ENCODE data around the gene GNPTG. TPM values are rescaled to one million over a fixed set of nuclear protein-coding genes. Genes with fewer than 3 reads are reported as not detected.

Gene GNPTG
- total and polyA plus RNA-seq, 9 of the 15 experiments (the other 6 are each of a cell fraction or from before 2014, with no cell fraction given), result 0.69 to 33.3 (median 13.6) TPM

DNA sequence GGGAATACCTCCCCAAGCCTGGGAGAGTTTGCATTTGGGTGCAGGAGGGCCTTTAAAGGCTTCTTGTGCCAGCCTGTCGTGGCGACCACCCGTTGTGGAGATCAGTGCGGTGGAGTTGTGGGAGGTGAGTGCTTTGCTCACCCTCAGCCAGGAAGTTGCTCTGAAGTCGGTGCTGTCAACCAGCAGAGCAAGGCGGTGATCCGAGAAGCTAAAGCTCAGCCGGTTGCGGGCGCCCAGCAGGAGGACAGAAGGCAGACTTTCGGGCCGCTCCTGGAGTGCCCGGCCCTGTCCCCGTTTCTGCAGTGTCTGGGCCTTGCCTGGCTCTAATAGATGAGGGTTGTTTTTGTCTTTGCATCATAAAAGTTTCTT is 40.9 kb upstream of the GNPTG start (continued):
- TF ChIP-seq, protein P1, sequence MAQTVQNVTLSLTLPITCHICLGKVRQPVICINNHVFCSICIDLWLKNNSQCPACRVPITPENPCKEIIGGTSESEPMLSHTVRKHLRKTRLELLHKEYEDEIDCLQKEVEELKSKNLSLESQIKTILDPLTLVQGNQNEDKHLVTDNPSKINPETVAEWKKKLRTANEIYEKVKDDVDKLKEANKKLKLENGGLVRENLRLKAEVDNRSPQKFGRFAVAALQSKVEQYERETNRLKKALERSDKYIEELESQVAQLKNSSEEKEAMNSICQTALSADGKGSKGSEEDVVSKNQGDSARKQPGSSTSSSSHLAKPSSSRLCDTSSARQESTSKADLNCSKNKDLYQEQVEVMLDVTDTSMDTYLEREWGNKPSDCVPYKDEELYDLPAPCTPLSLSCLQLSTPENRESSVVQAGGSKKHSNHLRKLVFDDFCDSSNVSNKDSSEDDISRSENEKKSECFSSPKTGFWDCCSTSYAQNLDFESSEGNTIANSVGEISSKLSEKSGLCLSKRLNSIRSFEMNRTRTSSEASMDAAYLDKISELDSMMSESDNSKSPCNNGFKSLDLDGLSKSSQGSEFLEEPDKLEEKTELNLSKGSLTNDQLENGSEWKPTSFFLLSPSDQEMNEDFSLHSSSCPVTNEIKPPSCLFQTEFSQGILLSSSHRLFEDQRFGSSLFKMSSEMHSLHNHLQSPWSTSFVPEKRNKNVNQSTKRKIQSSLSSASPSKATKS (CRISPR knock-in tag; IDR thresholded peaks at IDR 0.05), result no peak

DNA sequence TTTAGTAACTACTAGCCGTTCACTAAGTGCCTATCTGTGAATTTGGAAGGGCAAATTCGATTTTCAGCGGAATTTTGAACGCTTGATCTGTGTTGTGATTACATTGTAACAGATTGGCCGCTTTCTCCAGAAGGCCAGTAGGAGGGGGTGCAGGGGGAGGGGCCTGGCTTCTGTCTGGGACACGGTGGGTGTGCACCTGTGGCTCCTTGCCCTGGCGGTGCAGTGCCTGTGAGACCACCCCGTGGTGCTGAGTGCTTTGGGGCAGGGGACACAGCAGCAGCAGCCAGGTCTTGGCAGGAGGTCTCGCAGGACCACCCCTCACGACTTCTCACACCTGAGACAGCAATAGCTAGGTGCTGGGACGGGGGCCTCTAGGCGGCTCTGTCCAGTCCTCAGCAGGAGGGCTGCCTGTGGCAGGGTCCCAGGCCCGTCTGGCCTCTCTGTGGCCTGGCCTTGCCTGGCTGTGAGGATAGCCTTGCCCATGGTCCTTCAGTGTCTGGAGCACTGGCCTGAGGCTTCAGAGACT is 40.5 kb upstream of the GNPTG start:
- no TSS peak for BruUV-seq (replicated peaks)
- ChIA-PET CTCF (ENCODE audit: low intra/inter-chr PET ratio) (no interaction called here), POLR2A (interaction anchor here (0.7 to 1.2 kb wide), 3 partner anchors 10 to 772 kb away, joined by 3 to 4 read pairs (median 3); no protein-coding TSS in a partner anchor)
- no peak for DNase-seq (ENCODE audit: extremely low read depth in 1 of 4, low spot score in 3 of 4)
- H3K27me3 ChIP-seq (ENCODE audit: control insufficient read depth in 2 of 2, insufficient read depth in 2 of 2, low read length in 2 of 2), result no peaks in the 10 kb centered on the region
- peak overlapping the region; percentile 24; the same call in 1 of the 3 replicates for H3K27ac ChIP-seq (ENCODE audit: extremely low read depth, low read depth, low read length)
- peaks cover 19% of the 10 kb centered on the region for H3K9me1 ChIP-seq (ENCODE audit: control insufficient read depth, insufficient read depth, low read length)
- peaks cover 58% of the 10 kb centered on the region for H3K36me3 ChIP-seq (ENCODE audit: control insufficient read depth, insufficient read depth, low read length)
- peaks cover 64% of the 10 kb centered on the region for H3K79me2 ChIP-seq (ENCODE audit: control insufficient read depth, insufficient read depth, low read length)
- no peaks in the 10 kb centered on the region for H3K9me3 ChIP-seq (replicated peaks; ENCODE audit: control insufficient read depth, insufficient read depth, low read depth, low read length)
- 38% methylated on average over 13 of the region's 13 CpGs for WGBS (ENCODE audit: insufficient coverage, low coverage, missing lambda C conversion rate)
- TF ChIP-seq ILK (tag; IDR thresholded peaks at IDR 0.05; ENCODE audit: borderline replicate concordance, low read depth) (no peak), MAFF (IDR thresholded peaks at IDR 0.05; ENCODE audit: low read length) (no peak), SMAD4 (CRISPR knock-in tag; conservative IDR thresholded peaks at IDR 0.05) (no peak), POU5F1 (IDR thresholded peaks at IDR 0.05; ENCODE audit: borderline replicate concordance, low read depth, low read length, partially characterized antibody) (no peak), RBFOX2 (IDR thresholded peaks at IDR 0.05; ENCODE audit: low read depth, low read length) (peak; percentile 67), XRCC4 (IDR thresholded peaks at IDR 0.05; ENCODE audit: extremely low read depth, insufficient read depth, insufficient read length) (no peak)
- TF ChIP-seq, protein P2, sequence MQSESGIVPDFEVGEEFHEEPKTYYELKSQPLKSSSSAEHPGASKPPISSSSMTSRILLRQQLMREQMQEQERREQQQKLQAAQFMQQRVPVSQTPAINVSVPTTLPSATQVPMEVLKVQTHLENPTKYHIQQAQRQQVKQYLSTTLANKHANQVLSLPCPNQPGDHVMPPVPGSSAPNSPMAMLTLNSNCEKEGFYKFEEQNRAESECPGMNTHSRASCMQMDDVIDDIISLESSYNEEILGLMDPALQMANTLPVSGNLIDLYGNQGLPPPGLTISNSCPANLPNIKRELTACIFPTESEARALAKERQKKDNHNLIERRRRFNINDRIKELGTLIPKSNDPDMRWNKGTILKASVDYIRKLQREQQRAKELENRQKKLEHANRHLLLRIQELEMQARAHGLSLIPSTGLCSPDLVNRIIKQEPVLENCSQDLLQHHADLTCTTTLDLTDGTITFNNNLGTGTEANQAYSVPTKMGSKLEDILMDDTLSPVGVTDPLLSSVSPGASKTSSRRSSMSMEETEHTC (IDR thresholded peaks at IDR 0.05), result no peak
- TF ChIP-seq, protein P3, sequence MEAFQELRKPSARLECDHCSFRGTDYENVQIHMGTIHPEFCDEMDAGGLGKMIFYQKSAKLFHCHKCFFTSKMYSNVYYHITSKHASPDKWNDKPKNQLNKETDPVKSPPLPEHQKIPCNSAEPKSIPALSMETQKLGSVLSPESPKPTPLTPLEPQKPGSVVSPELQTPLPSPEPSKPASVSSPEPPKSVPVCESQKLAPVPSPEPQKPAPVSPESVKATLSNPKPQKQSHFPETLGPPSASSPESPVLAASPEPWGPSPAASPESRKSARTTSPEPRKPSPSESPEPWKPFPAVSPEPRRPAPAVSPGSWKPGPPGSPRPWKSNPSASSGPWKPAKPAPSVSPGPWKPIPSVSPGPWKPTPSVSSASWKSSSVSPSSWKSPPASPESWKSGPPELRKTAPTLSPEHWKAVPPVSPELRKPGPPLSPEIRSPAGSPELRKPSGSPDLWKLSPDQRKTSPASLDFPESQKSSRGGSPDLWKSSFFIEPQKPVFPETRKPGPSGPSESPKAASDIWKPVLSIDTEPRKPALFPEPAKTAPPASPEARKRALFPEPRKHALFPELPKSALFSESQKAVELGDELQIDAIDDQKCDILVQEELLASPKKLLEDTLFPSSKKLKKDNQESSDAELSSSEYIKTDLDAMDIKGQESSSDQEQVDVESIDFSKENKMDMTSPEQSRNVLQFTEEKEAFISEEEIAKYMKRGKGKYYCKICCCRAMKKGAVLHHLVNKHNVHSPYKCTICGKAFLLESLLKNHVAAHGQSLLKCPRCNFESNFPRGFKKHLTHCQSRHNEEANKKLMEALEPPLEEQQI (IDR thresholded peaks at IDR 0.05), result no peak
- in situ Hi-C loops (cut with MboI), result no loop called here
- ATAC-seq, result 0 out of 3 replicates have a peak, but pooled peaks have one; percentile 7
- H3K4me2 ChIP-seq (ENCODE audit: insufficient read depth, low read length), result peak overlapping the region; percentile 87
- H3K9ac ChIP-seq (ENCODE audit: insufficient read depth in 1 of 2, low read depth in 2 of 2, low read length in 2 of 2), result peak overlapping the region; percentile 79 to 99; a peak in 3 of 4 replicates
- intact Hi-C loops (cut with micrococcal nuclease), result no loop called here
- H2AFZ ChIP-seq (ENCODE audit: low read depth, low read length), result no peak overlapping the region
- peak overlapping the region; percentile 91 for H3K4me3 ChIP-seq
- FAIRE-seq, result no peak
- peaks cover 12 to 63% of the 10 kb centered on the region in 2 experiments for H3K4me1 ChIP-seq (replicated peaks in 1 of 2; ENCODE audit: control insufficient read depth in 2 of 2, insufficient read depth in 2 of 2, low read length in 2 of 2)
- H4K20me1 ChIP-seq (replicated peaks; ENCODE audit: control insufficient read depth, insufficient read depth, low read length), result peaks cover 50% of the 10 kb centered on the region
